Skeletal muscle tissue (tissue), 4 donors: ENCODE results near the gene PRAMEF18. TPM values are rescaled to one million over a fixed set of nuclear protein-coding genes. Genes with fewer than 3 reads are reported as not detected.
"Not testable (repeated sequence)": the region's sequence is repeated elsewhere in the genome, so short reads cannot be mapped to it uniquely, and the experiment has no call there.

ENCODE experiments used
- H3K27ac ChIP-seq: one replicate; pipeline ENCODE4 v1.7.0; 2013; ENCODE audit warnings: mild to moderate bottlenecking, low read depth, low read length, inconsistent platforms
- H3K27me3 ChIP-seq, 3 donors: one replicate each; pipeline ENCODE4 v1.7.0; 2013; ENCODE audit warnings: low read length in 3 of 3; ENCODE audit not compliant: control insufficient read depth in 3 of 3, insufficient read depth in 3 of 3
- H3K36me3 ChIP-seq, 3 donors: one replicate each; pipeline ENCODE4 v1.7.0; 2013; ENCODE audit warnings: low read length in 3 of 3; ENCODE audit not compliant: control insufficient read depth in 3 of 3, insufficient read depth in 3 of 3
- H3K4me1 ChIP-seq, 3 donors: one replicate each; pipeline ENCODE4 v1.7.0; 2013; ENCODE audit warnings: low read length in 3 of 3, mild to moderate bottlenecking in 3 of 3; ENCODE audit not compliant: control insufficient read depth in 3 of 3, insufficient read depth in 3 of 3
- H3K4me3 ChIP-seq, 3 donors: one replicate each; pipeline ENCODE4 v1.7.0; 2013; ENCODE audit warnings: low read length in 3 of 3
- H3K9ac ChIP-seq, 3 donors: one replicate each; pipeline ENCODE4 v1.7.0; 2013; ENCODE audit warnings: low read length in 3 of 3, mild to moderate bottlenecking in 3 of 3, moderate library complexity in 2 of 3, low read depth in 1 of 3
- H3K9me3 ChIP-seq, 3 donors: one replicate each; pipeline ENCODE4 v1.7.0; 2013; ENCODE audit warnings: low read length in 3 of 3; ENCODE audit not compliant: control insufficient read depth in 3 of 3
- total RNA-seq: library from RNA; depleted of rRNA; stranded (reverse); fragments of >200 nt; gene quantifications from one replicate; pipeline ENCODE4 v1.2.3, GENCODE V29; 2014
- donor health status: Osteomylitis.

PRAMEF18 gene
- not detected for total RNA-seq

- H3K27me3 ChIP-seq, H3K9ac ChIP-seq: not testable (repeated sequence)
Observed at GRCh38 chr1:13225675-13226204, at the start of gene PRAMEF18. Gene PRAMEF18, minus strand, starts transcription at chr1:13226154. Its CDS starts 48 bp downstream, at chr1:13226106.

GRCh38 chr1:13265124-13265523 lies 39.2 kb upstream of the PRAMEF18 start:
- H3K27me3 ChIP-seq, H3K27ac ChIP-seq, H3K36me3 ChIP-seq, H3K4me1 ChIP-seq, H3K9ac ChIP-seq, H3K4me3 ChIP-seq, H3K9me3 ChIP-seq: not testable (repeated sequence)

More at GRCh38 chr1:13225675-13226204, at the start of gene PRAMEF18:
- not testable (repeated sequence) for H3K9me3 ChIP-seq, H3K27ac ChIP-seq, H3K36me3 ChIP-seq, H3K4me1 ChIP-seq, H3K4me3 ChIP-seq

- H3K9me3 ChIP-seq, H3K36me3 ChIP-seq, H3K27me3 ChIP-seq, H3K4me1 ChIP-seq, H3K27ac ChIP-seq, H3K9ac ChIP-seq, H3K4me3 ChIP-seq: not testable (repeated sequence)
Observed at GRCh38 chr1:13253898-13254297, 27.9 kb upstream of the PRAMEF18 start, which contains the start of gene PRAMEF5. Gene PRAMEF5, plus strand, starts transcription at chr1:13254198. Its CDS starts 5,071 bp downstream, at chr1:13259269.

- H3K27ac ChIP-seq, H3K36me3 ChIP-seq, H3K9me3 ChIP-seq, H3K4me1 ChIP-seq, H3K27me3 ChIP-seq, H3K9ac ChIP-seq, H3K4me3 ChIP-seq: not testable (repeated sequence)
Observed at GRCh38 chr1:13247122-13247521, 21.2 kb upstream of the PRAMEF18 start.

GRCh38 chr1:13246554-13246871 lies 20.6 kb upstream of the PRAMEF18 start:
- not testable (repeated sequence) for H3K4me1 ChIP-seq, H3K9me3 ChIP-seq, H3K9ac ChIP-seq, H3K4me3 ChIP-seq, H3K27ac ChIP-seq, H3K36me3 ChIP-seq
- peaks cover 0 to 11% (median 0%) of the 10 kb centered on the region in 3 donors for H3K27me3 ChIP-seq

- H3K4me1 ChIP-seq, H3K36me3 ChIP-seq, H3K27ac ChIP-seq, H3K9ac ChIP-seq, H3K4me3 ChIP-seq, H3K9me3 ChIP-seq: not testable (repeated sequence)
- H3K27me3 ChIP-seq = peaks cover 0 to 11% (median 0%) of the 10 kb centered on the region in 3 donors
Observed at GRCh38 chr1:13245841-13246553, 20.0 kb upstream of the PRAMEF18 start.

- H3K27ac ChIP-seq, H3K4me1 ChIP-seq, H3K9me3 ChIP-seq, H3K4me3 ChIP-seq, H3K9ac ChIP-seq, H3K36me3 ChIP-seq: not testable (repeated sequence)
- H3K27me3 ChIP-seq = peaks cover 0 to 11% (median 0%) of the 10 kb centered on the region in 3 donors
Observed at GRCh38 chr1:13243536-13244263, 17.7 kb upstream of the PRAMEF18 start.

GRCh38 chr1:13239633-13240032 lies 13.7 kb upstream of the PRAMEF18 start:
- H3K4me3 ChIP-seq, H3K9ac ChIP-seq, H3K9me3 ChIP-seq, H3K36me3 ChIP-seq, H3K27me3 ChIP-seq, H3K4me1 ChIP-seq, H3K27ac ChIP-seq: not testable (repeated sequence)

- not testable (repeated sequence) for H3K27ac ChIP-seq, H3K9me3 ChIP-seq, H3K4me3 ChIP-seq, H3K9ac ChIP-seq, H3K4me1 ChIP-seq, H3K36me3 ChIP-seq, H3K27me3 ChIP-seq
Observed at GRCh38 chr1:13237572-13237971, 11.6 kb upstream of the PRAMEF18 start.

- H3K27me3 ChIP-seq, H3K9me3 ChIP-seq, H3K4me1 ChIP-seq, H3K4me3 ChIP-seq, H3K36me3 ChIP-seq, H3K9ac ChIP-seq, H3K27ac ChIP-seq: not testable (repeated sequence)
Observed at GRCh38 chr1:13234057-13234456, 8.1 kb upstream of the PRAMEF18 start.
